Cortex of kidney (tissue), 1 donor: ENCODE data around the gene SKA1.
"Not testable (repeated sequence)": the region's sequence is repeated elsewhere in the genome, so short reads cannot be mapped to it uniquely, and the experiment has no call there.

Source experiments
- DNase-seq: peaks from one replicate; lab custom pipeline; 2025; lab: John Stamatoyannopoulos, UW

Gene SKA1

GRCh38 chr18:50395093-50395492, 20.2 kb downstream of the SKA1 start:
- DNase-seq = no peak

GRCh38 chr18:50396005-50396660, 21.3 kb downstream of the SKA1 start:
- no peak for DNase-seq

- no peak for DNase-seq
Measured at GRCh38 chr18:50397023-50397422, 22.2 kb downstream of the SKA1 start.

GRCh38 chr18:50398099-50398498, 23.3 kb downstream of the SKA1 start:
- no peak for DNase-seq

- no peak for DNase-seq
Measured at GRCh38 chr18:50398947-50399346, 24.1 kb downstream of the SKA1 start.

- DNase-seq = no peak
Measured at GRCh38 chr18:50399582-50399981, 24.7 kb downstream of the SKA1 start.

- DNase-seq = not testable (repeated sequence)
Measured at GRCh38 chr18:50400438-50400837, 25.6 kb downstream of the SKA1 start.

- DNase-seq = no peak
Measured at GRCh38 chr18:50401295-50401694, 26.4 kb downstream of the SKA1 start.

GRCh38 chr18:50401888-50402287, 27.0 kb downstream of the SKA1 start:
- DNase-seq = no peak

- DNase-seq = not testable (repeated sequence)
Measured at GRCh38 chr18:50404752-50405581, 30.1 kb downstream of the SKA1 start.

GRCh38 chr18:50405582-50406271, 30.9 kb downstream of the SKA1 start:
- no peak for DNase-seq

GRCh38 chr18:50409236-50409635, 34.4 kb downstream of the SKA1 start:
- no peak for DNase-seq

- no peak for DNase-seq
Measured at GRCh38 chr18:50410008-50410407, 35.2 kb downstream of the SKA1 start.

- DNase-seq = no peak
Measured at GRCh38 chr18:50410894-50411293, 36.0 kb downstream of the SKA1 start.

GRCh38 chr18:50416832-50417231, 42.0 kb downstream of the SKA1 start:
- DNase-seq = not testable (repeated sequence)

- DNase-seq = not testable (repeated sequence)
Measured at GRCh38 chr18:50417705-50418104, 42.9 kb downstream of the SKA1 start.

- DNase-seq = no peak
Measured at GRCh38 chr18:50418650-50419049, 43.8 kb downstream of the SKA1 start.

GRCh38 chr18:50422286-50422898, 47.5 kb downstream of the SKA1 start:
- DNase-seq = no peak

GRCh38 chr18:50424877-50425690, 50.2 kb downstream of the SKA1 start:
- no peak for DNase-seq

- no peak for DNase-seq
Measured at GRCh38 chr18:50427896-50428295, 53.0 kb downstream of the SKA1 start.

GRCh38 chr18:50428531-50429206, 53.8 kb downstream of the SKA1 start:
- no peak for DNase-seq
